NCI-H146 treated with DMSO at 0.1 percent for 48 hours (cell line): ENCODE data around the gene KCNMA1.

Experiments used
- DNase-seq: peaks from one replicate; lab custom pipeline; 2025; ENCODE audit not compliant: unreplicated experiment; lab: John Stamatoyannopoulos, UW

The KCNMA1 gene

GRCh38 chr10:77635402-77636227 is 2.0 kb downstream of the KCNMA1 start:
- DNase-seq = peak; percentile 20

- no peak for DNase-seq
Measured at GRCh38 chr10:77634939-77635338, 2.7 kb downstream of the KCNMA1 start.

GRCh38 chr10:77633376-77633775 is 4.2 kb downstream of the KCNMA1 start:
- no peak for DNase-seq

- DNase-seq = no peak
Measured at GRCh38 chr10:77631241-77631640, 6.4 kb downstream of the KCNMA1 start.

- no peak for DNase-seq
Measured at GRCh38 chr10:77630507-77630848, 7.1 kb downstream of the KCNMA1 start.

- DNase-seq = no peak
Measured at GRCh38 chr10:77629775-77630506, 7.7 kb downstream of the KCNMA1 start.

GRCh38 chr10:77628906-77629730 is 8.5 kb downstream of the KCNMA1 start:
- DNase-seq = no peak

GRCh38 chr10:77626266-77626935 is 11.2 kb downstream of the KCNMA1 start:
- no peak for DNase-seq

- no peak for DNase-seq
Measured at GRCh38 chr10:77625379-77625778, 12.2 kb downstream of the KCNMA1 start.

- no peak for DNase-seq
Measured at GRCh38 chr10:77622889-77623291, 14.7 kb downstream of the KCNMA1 start.

- no peak for DNase-seq
Measured at GRCh38 chr10:77620731-77621130, 16.9 kb downstream of the KCNMA1 start.

- no peak for DNase-seq
Measured at GRCh38 chr10:77619964-77620703, 17.5 kb downstream of the KCNMA1 start.

- DNase-seq = no peak
Measured at GRCh38 chr10:77618117-77618516, 19.5 kb downstream of the KCNMA1 start.

- DNase-seq = no peak
Measured at GRCh38 chr10:77616766-77617165, 20.8 kb downstream of the KCNMA1 start.

GRCh38 chr10:77614778-77615625 is 22.6 kb downstream of the KCNMA1 start:
- no peak for DNase-seq

- DNase-seq = no peak
Measured at GRCh38 chr10:77613476-77614130, 24.0 kb downstream of the KCNMA1 start.

GRCh38 chr10:77611670-77612069 is 25.9 kb downstream of the KCNMA1 start:
- DNase-seq = no peak

- DNase-seq = no peak
Measured at GRCh38 chr10:77611221-77611620, 26.4 kb downstream of the KCNMA1 start.

- no peak for DNase-seq
Measured at GRCh38 chr10:77609781-77610272, 27.8 kb downstream of the KCNMA1 start.
